Immature natural killer cell (primary cell): ENCODE results near the gene MAML3. TPM values are rescaled to one million over a fixed set of nuclear protein-coding genes. Genes with fewer than 3 reads are reported as not detected.

Source experiments
- DNase-seq, 3 donors: peaks; one replicate each; pipeline ENCODE4 v3.0.0; 2022; ENCODE audit warnings: mixed read lengths in 1 of 3
- H3K27ac Mint-ChIP-seq, 6 donors: one replicate each; pipeline ENCODE4 v1.8.0; 2020; ENCODE audit warnings: mixed read lengths in 6 of 6, mild to moderate bottlenecking in 5 of 6, inconsistent platforms in 4 of 6, moderate library complexity in 3 of 6
- H3K27me3 Mint-ChIP-seq, 3 donors: one replicate each; pipeline ENCODE4 v1.8.0; 2020 to 2021; ENCODE audit warnings: low read depth in 3 of 3, mild to moderate bottlenecking in 3 of 3, mixed read lengths in 3 of 3, moderate library complexity in 3 of 3, inconsistent platforms in 1 of 3
- H3K36me3 Mint-ChIP-seq, 3 donors: one replicate each; pipeline ENCODE4 v1.8.0; 2020; ENCODE audit warnings: mixed read lengths in 3 of 3, inconsistent platforms in 2 of 3, mild to moderate bottlenecking in 2 of 3
- H3K4me1 Mint-ChIP-seq, 2 donors: one replicate each; pipeline ENCODE4 v1.8.0; 2020; ENCODE audit warnings: inconsistent platforms in 2 of 2, mild to moderate bottlenecking in 2 of 2, mixed read lengths in 2 of 2, moderate library complexity in 1 of 2
- H3K4me3 Mint-ChIP-seq, 5 donors: one replicate each; pipeline ENCODE4 v1.8.0; 2020; ENCODE audit warnings: mild to moderate bottlenecking in 5 of 5, mixed read lengths in 5 of 5, inconsistent platforms in 3 of 5, moderate library complexity in 3 of 5
- H3K9me3 Mint-ChIP-seq, 6 donors: one replicate each; pipeline ENCODE4 v1.8.0; 2020; ENCODE audit warnings: mild to moderate bottlenecking in 6 of 6, mixed read lengths in 6 of 6, inconsistent platforms in 4 of 6, moderate library complexity in 3 of 6
- polyA plus RNA-seq, 3 donors: library from polyadenylated mRNA; unstranded; fragments of 300-500 nt; fragmentation: Illumina TruSeq; gene quantifications; one replicate each; pipeline ENCODE4 v1.2.3, GENCODE V29; 2021

MAML3 gene
- polyA plus RNA-seq, 3 donors from 2014 or later: 0.41 to 1.2 TPM; not detected in 1

DNA sequence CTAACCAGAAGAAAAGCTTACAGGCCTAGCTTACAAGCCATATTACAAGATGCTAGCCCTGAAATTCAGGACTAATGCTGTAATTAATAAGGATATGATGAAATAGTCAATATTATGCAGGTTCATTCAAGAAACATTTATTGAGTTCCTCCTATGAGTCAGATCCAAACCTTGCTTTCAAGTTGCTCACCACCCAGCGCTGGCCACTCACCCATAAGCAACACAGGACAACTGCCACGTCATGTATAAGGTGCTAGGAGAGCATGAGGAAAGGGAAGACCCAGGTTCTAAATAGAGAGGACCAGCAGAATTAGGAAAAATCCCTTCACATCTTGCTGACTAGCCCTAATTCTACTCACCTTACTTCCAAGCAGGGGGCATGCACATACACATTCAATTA is 23.3 kb downstream of the MAML3 start:
- no peak for DNase-seq
- H3K4me3 Mint-ChIP-seq: no peak overlapping the region
- H3K9me3 Mint-ChIP-seq: no peaks in the 10 kb centered on the region
- peaks cover 1 to 8% (median 4%) of the 10 kb centered on the region in 3 donors for H3K27me3 Mint-ChIP-seq
- H3K27ac Mint-ChIP-seq: no peak overlapping the region
- H3K4me1 Mint-ChIP-seq: no peaks in the 10 kb centered on the region
- H3K36me3 Mint-ChIP-seq: no peaks in the 10 kb centered on the region

DNA sequence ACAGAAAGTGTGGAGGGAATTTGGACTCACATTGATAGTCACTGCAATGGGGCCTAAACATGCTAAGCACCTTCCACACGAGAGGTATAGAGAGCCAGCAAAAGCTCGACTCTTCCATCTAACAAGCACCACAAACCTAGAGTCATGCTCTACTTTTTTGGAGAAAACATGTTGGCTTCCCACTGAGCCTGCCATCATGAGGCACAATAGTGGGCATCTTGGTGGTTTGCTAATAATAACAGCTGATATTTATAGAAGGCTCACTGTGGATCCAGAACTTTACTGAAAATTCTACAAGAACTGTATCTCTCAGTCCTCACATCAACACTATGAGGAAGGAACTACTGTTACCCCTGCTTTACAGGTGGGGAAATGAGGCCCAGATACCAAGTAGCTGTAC is 26.6 kb downstream of the MAML3 start:
- Mint-ChIP-seq H3K27me3 (peaks cover 1 to 8% (median 7%) of the 10 kb centered on the region in 3 donors), H3K4me1 (peaks cover 2 to 16% of the 10 kb centered on the region in 2 donors), H3K27ac (no peak overlapping the region), H3K9me3 (no peaks in the 10 kb centered on the region), H3K36me3 (no peaks in the 10 kb centered on the region), H3K4me3 (no peak overlapping the region)
- no peak for DNase-seq

DNA sequence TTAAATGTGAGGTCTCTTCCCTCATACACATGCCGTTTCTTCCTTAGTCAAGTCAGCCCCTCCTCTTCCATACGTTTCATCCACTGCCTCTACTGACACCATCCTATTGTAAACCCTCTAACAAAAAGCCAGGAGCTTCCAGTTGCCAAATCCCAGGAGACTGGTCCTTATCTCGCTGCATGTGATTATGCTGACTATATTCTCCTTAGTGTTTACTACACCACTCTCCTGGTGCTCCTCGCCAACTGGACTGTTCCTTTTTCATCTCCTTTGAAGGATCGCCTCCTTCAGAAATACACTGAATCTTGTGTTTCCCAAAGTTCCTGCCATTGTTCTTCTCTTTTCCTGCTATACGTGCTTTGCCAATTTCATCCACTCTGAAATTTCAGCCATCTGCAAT is 27.7 kb downstream of the MAML3 start:
- H3K9me3 Mint-ChIP-seq: no peaks in the 10 kb centered on the region
- DNase-seq: no peak
- H3K36me3 Mint-ChIP-seq: no peaks in the 10 kb centered on the region
- no peak overlapping the region for H3K27ac Mint-ChIP-seq
- no peak overlapping the region for H3K4me3 Mint-ChIP-seq
- H3K4me1 Mint-ChIP-seq: peaks cover 2 to 16% of the 10 kb centered on the region in 2 donors
- peaks cover 1 to 8% (median 7%) of the 10 kb centered on the region in 3 donors for H3K27me3 Mint-ChIP-seq

GRCh38 chr4:140125374-140125773 is 28.6 kb downstream of the MAML3 start:
- H3K9me3 Mint-ChIP-seq: no peaks in the 10 kb centered on the region
- H3K27ac Mint-ChIP-seq: no peak overlapping the region
- H3K36me3 Mint-ChIP-seq: no peaks in the 10 kb centered on the region
- no peak for DNase-seq
- peaks cover 1 to 8% (median 7%) of the 10 kb centered on the region in 3 donors for H3K27me3 Mint-ChIP-seq
- peaks cover 2 to 16% of the 10 kb centered on the region in 2 donors for H3K4me1 Mint-ChIP-seq
- H3K4me3 Mint-ChIP-seq: no peak overlapping the region

- peaks cover 1 to 8% (median 7%) of the 10 kb centered on the region in 3 donors for H3K27me3 Mint-ChIP-seq
- peaks cover 2 to 16% of the 10 kb centered on the region in 2 donors for H3K4me1 Mint-ChIP-seq
- H3K9me3 Mint-ChIP-seq: no peaks in the 10 kb centered on the region
- no peak for DNase-seq
- H3K27ac Mint-ChIP-seq: no peak overlapping the region
- H3K36me3 Mint-ChIP-seq: no peaks in the 10 kb centered on the region
- H3K4me3 Mint-ChIP-seq: no peak overlapping the region
Measured at GRCh38 chr4:140123666-140124377, 30.2 kb downstream of the MAML3 start.

DNA sequence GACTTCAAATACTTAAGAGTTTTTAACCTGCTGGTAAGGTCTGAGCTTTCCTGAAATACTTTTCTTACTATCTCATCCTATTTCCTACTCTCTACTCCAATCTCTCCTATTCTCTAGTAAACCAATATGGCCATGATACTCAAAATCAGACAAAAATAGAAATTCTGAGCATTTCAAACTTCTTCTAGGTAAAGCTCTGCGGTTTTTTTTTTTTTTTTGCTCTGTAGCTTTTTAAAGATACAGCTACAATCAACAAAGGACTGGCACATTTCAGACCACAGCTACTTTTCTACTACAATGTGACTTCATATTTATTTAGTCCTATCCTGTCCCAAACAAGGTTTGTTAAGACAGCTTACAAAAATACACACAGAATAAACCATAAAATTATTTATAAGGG is 31.1 kb downstream of the MAML3 start:
- no peak overlapping the region for H3K27ac Mint-ChIP-seq
- H3K36me3 Mint-ChIP-seq: no peaks in the 10 kb centered on the region
- no peaks in the 10 kb centered on the region for H3K9me3 Mint-ChIP-seq
- peaks cover 3 to 10% (median 6%) of the 10 kb centered on the region in 3 donors for H3K27me3 Mint-ChIP-seq
- no peak overlapping the region for H3K4me3 Mint-ChIP-seq
- DNase-seq: no peak
- H3K4me1 Mint-ChIP-seq: peaks cover 2 to 16% of the 10 kb centered on the region in 2 donors

- Mint-ChIP-seq H3K27ac (no peak overlapping the region), H3K27me3 (peaks cover 2 to 7% (median 5%) of the 10 kb centered on the region in 3 donors), H3K36me3 (no peaks in the 10 kb centered on the region), H3K9me3 (no peaks in the 10 kb centered on the region), H3K4me1 (peaks cover 8 to 23% of the 10 kb centered on the region in 2 donors), H3K4me3 (no peak overlapping the region)
- DNase-seq: no peak
Measured at GRCh38 chr4:140121646-140122045, 32.3 kb downstream of the MAML3 start.

DNA sequence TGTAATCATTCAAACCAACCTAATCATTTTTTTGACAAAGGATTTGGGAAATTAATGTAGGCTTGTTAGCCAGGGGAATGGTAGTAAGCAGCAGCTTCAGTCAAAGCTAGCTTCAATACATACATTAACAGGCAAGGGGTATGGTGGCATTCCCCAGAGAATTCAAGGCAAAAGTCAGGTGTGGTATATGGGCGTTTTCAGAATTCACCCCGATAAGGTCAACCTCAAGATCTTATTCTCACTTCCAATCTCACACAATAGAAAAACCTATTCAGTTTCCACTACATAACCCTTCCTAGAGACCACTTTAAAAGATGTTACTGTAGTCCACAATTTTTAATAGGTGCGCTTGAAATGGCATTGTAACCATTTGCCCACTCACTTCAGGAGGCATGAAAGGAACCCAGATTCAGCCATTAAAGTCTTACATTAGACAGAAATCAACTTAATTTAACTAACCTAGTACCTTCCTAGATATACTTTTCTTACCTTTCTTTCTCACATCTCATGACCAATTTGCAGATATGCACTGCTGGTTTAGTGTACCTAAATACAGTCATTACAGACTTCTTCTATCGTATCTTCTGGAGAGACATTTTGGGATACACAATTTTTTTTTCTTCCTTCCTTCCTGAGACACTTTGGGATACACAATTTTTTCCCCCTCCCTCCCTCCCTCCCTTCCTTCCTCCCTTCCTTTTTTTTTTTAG is 34.9 kb downstream of the MAML3 start:
- no peak for DNase-seq
- Mint-ChIP-seq H3K4me1 (peaks cover 9 to 28% of the 10 kb centered on the region in 2 donors), H3K9me3 (no peaks in the 10 kb centered on the region), H3K27me3 (peaks cover 0 to 6% (median 2%) of the 10 kb centered on the region in 3 donors), H3K27ac (no peak overlapping the region), H3K36me3 (no peaks in the 10 kb centered on the region), H3K4me3 (no peak overlapping the region)

GRCh38 chr4:140117947-140118346 is 36.0 kb downstream of the MAML3 start:
- H3K9me3 Mint-ChIP-seq: no peaks in the 10 kb centered on the region
- no peaks in the 10 kb centered on the region for H3K36me3 Mint-ChIP-seq
- peaks cover 9 to 18% of the 10 kb centered on the region in 2 donors for H3K4me1 Mint-ChIP-seq
- no peak overlapping the region for H3K27ac Mint-ChIP-seq
- no peak overlapping the region for H3K4me3 Mint-ChIP-seq
- H3K27me3 Mint-ChIP-seq: peaks cover 2 to 5% (median 3%) of the 10 kb centered on the region in 3 donors
- DNase-seq: no peak

GRCh38 chr4:140116442-140117104 is 37.4 kb downstream of the MAML3 start:
- peaks cover 0 to 4% (median 0%) of the 10 kb centered on the region in 3 donors for H3K36me3 Mint-ChIP-seq
- H3K4me1 Mint-ChIP-seq: peaks cover 7 to 15% of the 10 kb centered on the region in 2 donors
- no peak overlapping the region for H3K4me3 Mint-ChIP-seq
- H3K27ac Mint-ChIP-seq: peak overlapping the region in 2 of 6 donors; percentile 11 to 23
- peak in 1 of 3 donors; percentile 22 for DNase-seq
- H3K27me3 Mint-ChIP-seq: peaks cover 3 to 5% (median 5%) of the 10 kb centered on the region in 3 donors
- no peaks in the 10 kb centered on the region for H3K9me3 Mint-ChIP-seq

DNA sequence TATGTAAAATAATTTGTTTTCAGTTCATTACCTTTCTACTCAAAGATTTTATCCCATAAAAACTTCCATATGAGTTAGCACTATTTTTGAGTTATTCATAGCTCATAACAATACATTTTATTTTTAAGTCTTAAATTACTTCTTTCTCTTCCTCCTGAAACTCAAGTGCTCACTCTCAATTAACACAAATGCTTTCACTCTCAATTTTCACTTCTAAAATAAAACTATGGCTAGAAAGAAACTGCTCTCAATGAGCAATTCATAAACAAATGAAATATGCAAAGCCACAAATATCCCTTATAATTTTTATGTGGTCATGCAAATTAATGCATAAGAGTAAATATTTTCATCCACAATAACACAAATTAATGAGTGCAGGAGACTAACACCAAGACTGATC is 38.8 kb downstream of the MAML3 start:
- no peak overlapping the region for H3K4me3 Mint-ChIP-seq
- DNase-seq: no peak
- H3K36me3 Mint-ChIP-seq: peaks cover 0 to 7% (median 0%) of the 10 kb centered on the region in 3 donors
- peaks cover 7 to 15% of the 10 kb centered on the region in 2 donors for H3K4me1 Mint-ChIP-seq
- peaks cover 3 to 5% (median 5%) of the 10 kb centered on the region in 3 donors for H3K27me3 Mint-ChIP-seq
- no peaks in the 10 kb centered on the region for H3K9me3 Mint-ChIP-seq
- H3K27ac Mint-ChIP-seq: no peak overlapping the region

GRCh38 chr4:140113653-140114052 is 40.3 kb downstream of the MAML3 start:
- Mint-ChIP-seq H3K27me3 (peaks cover 3 to 5% (median 4%) of the 10 kb centered on the region in 3 donors), H3K9me3 (no peaks in the 10 kb centered on the region), H3K4me1 (peaks cover 7 to 15% of the 10 kb centered on the region in 2 donors), H3K36me3 (peaks cover 0 to 7% (median 0%) of the 10 kb centered on the region in 3 donors), H3K27ac (no peak overlapping the region), H3K4me3 (no peak overlapping the region)
- DNase-seq: no peak

DNA sequence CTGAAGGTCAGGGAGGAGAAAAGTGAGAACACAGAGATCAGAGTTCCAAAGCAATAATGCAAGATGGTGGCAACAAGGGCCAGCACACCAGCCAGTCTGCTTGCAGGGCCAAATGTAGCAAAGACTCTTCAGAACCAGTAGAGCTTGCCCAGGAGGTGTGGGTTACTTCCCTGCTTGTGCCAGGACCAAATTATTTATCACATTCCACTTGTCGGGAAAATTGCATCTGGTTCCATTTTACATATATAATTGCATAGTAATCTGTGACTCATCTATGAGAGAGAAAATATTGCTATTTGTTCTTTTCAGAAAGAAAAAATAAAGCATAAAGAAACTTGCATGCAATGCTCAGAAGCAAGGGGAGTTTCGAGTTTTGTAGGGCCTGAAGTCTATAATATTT is 41.4 kb downstream of the MAML3 start:
- Mint-ChIP-seq H3K27ac (no peak overlapping the region), H3K4me1 (peaks cover 7 to 19% of the 10 kb centered on the region in 2 donors), H3K27me3 (peaks cover 2 to 5% (median 3%) of the 10 kb centered on the region in 3 donors), H3K4me3 (no peak overlapping the region), H3K9me3 (peaks cover 0 to 3% (median 0%) of the 10 kb centered on the region in 6 donors), H3K36me3 (peaks cover 0 to 7% (median 0%) of the 10 kb centered on the region in 3 donors)
- DNase-seq: no peak

DNA sequence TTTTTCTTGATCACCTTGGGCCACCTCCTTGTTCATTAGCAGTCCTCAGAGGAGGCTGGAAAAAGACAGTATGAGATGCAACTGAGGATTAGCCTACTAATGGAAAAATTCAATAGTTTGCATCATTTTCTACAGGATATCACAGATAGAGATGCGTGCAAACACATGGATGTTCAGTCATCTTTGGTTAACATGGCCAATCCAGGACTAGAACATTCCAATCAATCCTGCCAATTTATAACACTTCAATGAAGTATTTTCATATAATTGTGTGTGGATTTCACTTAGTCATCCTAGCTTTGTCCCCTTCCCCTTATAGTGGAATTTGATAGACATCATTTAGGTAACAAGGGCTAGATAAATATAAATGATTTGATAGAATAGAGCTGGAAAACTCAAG is 42.7 kb downstream of the MAML3 start:
- peaks cover 3 to 5% (median 3%) of the 10 kb centered on the region in 3 donors for H3K27me3 Mint-ChIP-seq
- peaks cover 0 to 7% of the 10 kb centered on the region in 2 donors for H3K4me1 Mint-ChIP-seq
- peaks cover 0 to 7% (median 0%) of the 10 kb centered on the region in 3 donors for H3K36me3 Mint-ChIP-seq
- H3K27ac Mint-ChIP-seq: no peak overlapping the region
- H3K9me3 Mint-ChIP-seq: peaks cover 0 to 3% (median 0%) of the 10 kb centered on the region in 6 donors
- no peak overlapping the region for H3K4me3 Mint-ChIP-seq
- DNase-seq: no peak
